Measurements from ENCODE around the gene ZKSCAN4.
A peak's percentile ranks its signal among the peaks of the same experiment; 100 is the strongest.

The ZKSCAN4 gene

GRCh38 chr6:28252009-28252975 lies at the start of gene ZKSCAN4:
Gene ZKSCAN4, minus strand, starts transcription at chr6:28252269. Its CDS starts 289 bp downstream, at chr6:28251980.
- DNase-seq = peak; percentile 90

GRCh38 chr6:28296520-28297060 lies 44.5 kb upstream of the ZKSCAN4 start:
- DNase-seq = no peak

- DNase-seq = no peak
Observed at GRCh38 chr6:28295326-28295725, 43.3 kb upstream of the ZKSCAN4 start.

- DNase-seq = no peak
Observed at GRCh38 chr6:28291573-28291972, 39.5 kb upstream of the ZKSCAN4 start.

GRCh38 chr6:28282926-28283325 lies 30.9 kb upstream of the ZKSCAN4 start:
- no peak for DNase-seq

- peak; percentile 84 for DNase-seq
Observed at GRCh38 chr6:28281288-28282064, 29.4 kb upstream of the ZKSCAN4 start, which contains the start of gene PGBD1. Gene PGBD1, plus strand, starts transcription at chr6:28281572. Its CDS starts 2,242 bp downstream, at chr6:28283814.

- no peak for DNase-seq
Observed at GRCh38 chr6:28280595-28281287, 28.7 kb upstream of the ZKSCAN4 start.

GRCh38 chr6:28277746-28278145 lies 25.7 kb upstream of the ZKSCAN4 start:
- no peak for DNase-seq

- no peak for DNase-seq
Observed at GRCh38 chr6:28274888-28275287, 22.8 kb upstream of the ZKSCAN4 start.

- DNase-seq = no peak
Observed at GRCh38 chr6:28269492-28269891, 17.4 kb upstream of the ZKSCAN4 start.

GRCh38 chr6:28267695-28268059 lies 15.6 kb upstream of the ZKSCAN4 start:
- no peak for DNase-seq

- DNase-seq = peak; percentile 89
Observed at GRCh38 chr6:28266962-28267694, 15.1 kb upstream of the ZKSCAN4 start, which contains the start of gene ZSCAN26. Gene ZSCAN26, plus strand, starts transcription at chr6:28267143. Its CDS starts 4,777 bp downstream, at chr6:28271920.

GRCh38 chr6:28266563-28266961 lies 14.5 kb upstream of the ZKSCAN4 start:
- DNase-seq = no peak

GRCh38 chr6:28264834-28265401 lies 12.8 kb upstream of the ZKSCAN4 start:
- no peak for DNase-seq

- DNase-seq = no peak
Observed at GRCh38 chr6:28263922-28264321, 11.9 kb upstream of the ZKSCAN4 start.

GRCh38 chr6:28258877-28259777 lies 7.1 kb upstream of the ZKSCAN4 start, which contains the start of gene NKAPL:
Gene NKAPL, plus strand, starts transcription at chr6:28259297. Its CDS starts 75 bp downstream, at chr6:28259372.
- DNase-seq = no peak

GRCh38 chr6:28257042-28257441 lies 5.0 kb upstream of the ZKSCAN4 start:
- no peak for DNase-seq

- no peak for DNase-seq
Observed at GRCh38 chr6:28254121-28254519, 2.1 kb upstream of the ZKSCAN4 start.

GRCh38 chr6:28251661-28252008 lies 434 bp downstream of the ZKSCAN4 start:
- peak; percentile 34 for DNase-seq

GRCh38 chr6:28250747-28251146 lies 1.3 kb downstream of the ZKSCAN4 start:
- DNase-seq = no peak
